T-helper 17 cell (primary cell): ENCODE measurements around the gene EBF3. TPM values are rescaled to one million over a fixed set of nuclear protein-coding genes. Genes with fewer than 3 reads are reported as not detected.
"Not testable (repeated sequence)": the region's sequence is repeated elsewhere in the genome, so short reads cannot be mapped to it uniquely, and the experiment has no call there.

Source experiments
- ATAC-seq: fragments of 150-1000 bp; cut with Tn5 transposase; 2 replicates; pipeline ENCODE4 v1.10.0; 2021; ENCODE audit warnings: mild to moderate bottlenecking, moderate library complexity
- DNase-seq, 3 donors: peaks; one replicate each; pipeline versions ENCODE4 v3.0.0 to v3.0.0-alpha.2; 2020 to 2021
- H3K9me3 ChIP-seq: one replicate; pipeline ENCODE4 v1.7.0; 2013; ENCODE audit warnings: low read length, mild to moderate bottlenecking; ENCODE audit not compliant: control insufficient read depth, poor library complexity, severe bottlenecking
- H3K27ac Mint-ChIP-seq: one replicate; pipeline ENCODE4 v1.8.0; 2022; ENCODE audit warnings: mild to moderate bottlenecking, moderate library complexity, mixed read lengths
- H3K27me3 Mint-ChIP-seq: one replicate; pipeline ENCODE4 v1.8.0; 2022; ENCODE audit warnings: mixed read lengths
- H3K36me3 Mint-ChIP-seq: one replicate; pipeline ENCODE4 v1.8.0; 2022; ENCODE audit warnings: low read depth, mixed read lengths
- H3K4me1 Mint-ChIP-seq: one replicate; pipeline ENCODE4 v1.8.0; 2022; ENCODE audit warnings: mild to moderate bottlenecking, mixed read lengths
- H3K4me3 Mint-ChIP-seq: one replicate; pipeline ENCODE4 v1.8.0; 2022; ENCODE audit warnings: mild to moderate bottlenecking, moderate library complexity, mixed read lengths
- total RNA-seq, 4 donors: library from RNA in 2 of 4; stranded (reverse) in 2 of 4; gene quantifications; one replicate each; pipeline ENCODE4 v1.2.3 and lab custom pipeline; 2022 to 2026

Gene EBF3
- total RNA-seq, 2 donors from 2014 or later: not detected

DNA sequence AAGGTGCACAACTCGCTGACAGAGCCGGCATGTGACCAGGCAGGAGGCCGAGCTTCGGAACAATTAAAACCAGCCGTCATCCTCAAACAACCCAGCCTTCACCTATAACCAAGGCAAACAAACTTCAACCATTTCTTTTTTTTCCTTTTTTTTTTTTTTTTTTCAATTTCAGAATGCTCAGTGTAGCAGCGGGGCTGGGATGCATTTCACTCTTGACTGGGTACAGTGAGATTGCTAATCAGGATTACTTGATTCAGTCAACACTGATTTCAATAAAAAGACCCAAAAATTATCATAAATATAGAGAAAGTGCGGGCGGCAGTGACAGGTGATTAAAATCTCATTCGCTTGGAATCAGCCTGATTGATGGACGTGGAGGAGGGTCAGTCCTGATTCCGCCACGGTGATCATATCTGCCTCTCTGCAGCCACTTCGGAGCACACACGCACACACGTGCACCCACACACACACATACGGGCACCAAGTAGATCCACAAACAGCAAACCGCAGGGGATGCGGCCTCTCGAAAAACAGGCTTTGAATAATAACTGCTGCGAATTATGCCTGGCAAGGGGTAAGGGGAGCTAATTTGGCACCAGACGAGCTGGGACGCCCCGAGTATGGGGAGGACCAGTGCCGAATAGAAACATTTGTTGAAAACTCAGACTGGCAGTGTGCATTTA lies 31.2 kb downstream of the EBF3 start:
- peaks cover 23% of the 10 kb centered on the region for H3K27me3 Mint-ChIP-seq
- H3K4me1 Mint-ChIP-seq: no peaks in the 10 kb centered on the region
- no peak for DNase-seq
- no peak overlapping the region for H3K27ac Mint-ChIP-seq
- no peak overlapping the region for H3K4me3 Mint-ChIP-seq
- no peak for ATAC-seq
- H3K9me3 ChIP-seq: no peaks in the 10 kb centered on the region
- no peaks in the 10 kb centered on the region for H3K36me3 Mint-ChIP-seq

DNA sequence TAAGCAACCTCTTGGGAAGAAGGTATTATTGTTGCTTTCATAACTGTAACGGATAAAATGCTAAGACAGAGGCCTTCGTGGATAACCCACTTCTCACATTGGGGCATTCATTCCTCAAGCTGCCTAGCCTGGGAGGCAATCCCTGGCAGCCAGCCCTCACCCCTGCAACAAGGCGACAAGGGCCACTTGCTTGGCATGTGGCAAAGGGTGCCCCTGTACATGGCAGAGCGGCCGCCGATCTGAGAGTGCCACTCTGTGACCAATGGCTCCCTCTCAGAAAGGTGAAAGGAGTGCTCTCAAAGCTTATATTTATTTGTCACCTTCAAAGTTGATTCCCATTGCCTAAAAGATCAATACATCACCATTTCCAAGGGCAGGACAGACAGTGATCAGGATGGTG lies 31.9 kb downstream of the EBF3 start:
- Mint-ChIP-seq H3K4me3 (no peak overlapping the region), H3K27me3 (peaks cover 23% of the 10 kb centered on the region), H3K27ac (no peak overlapping the region), H3K36me3 (no peaks in the 10 kb centered on the region), H3K4me1 (no peaks in the 10 kb centered on the region)
- no peak for DNase-seq
- no peak for ATAC-seq
- no peaks in the 10 kb centered on the region for H3K9me3 ChIP-seq

DNA sequence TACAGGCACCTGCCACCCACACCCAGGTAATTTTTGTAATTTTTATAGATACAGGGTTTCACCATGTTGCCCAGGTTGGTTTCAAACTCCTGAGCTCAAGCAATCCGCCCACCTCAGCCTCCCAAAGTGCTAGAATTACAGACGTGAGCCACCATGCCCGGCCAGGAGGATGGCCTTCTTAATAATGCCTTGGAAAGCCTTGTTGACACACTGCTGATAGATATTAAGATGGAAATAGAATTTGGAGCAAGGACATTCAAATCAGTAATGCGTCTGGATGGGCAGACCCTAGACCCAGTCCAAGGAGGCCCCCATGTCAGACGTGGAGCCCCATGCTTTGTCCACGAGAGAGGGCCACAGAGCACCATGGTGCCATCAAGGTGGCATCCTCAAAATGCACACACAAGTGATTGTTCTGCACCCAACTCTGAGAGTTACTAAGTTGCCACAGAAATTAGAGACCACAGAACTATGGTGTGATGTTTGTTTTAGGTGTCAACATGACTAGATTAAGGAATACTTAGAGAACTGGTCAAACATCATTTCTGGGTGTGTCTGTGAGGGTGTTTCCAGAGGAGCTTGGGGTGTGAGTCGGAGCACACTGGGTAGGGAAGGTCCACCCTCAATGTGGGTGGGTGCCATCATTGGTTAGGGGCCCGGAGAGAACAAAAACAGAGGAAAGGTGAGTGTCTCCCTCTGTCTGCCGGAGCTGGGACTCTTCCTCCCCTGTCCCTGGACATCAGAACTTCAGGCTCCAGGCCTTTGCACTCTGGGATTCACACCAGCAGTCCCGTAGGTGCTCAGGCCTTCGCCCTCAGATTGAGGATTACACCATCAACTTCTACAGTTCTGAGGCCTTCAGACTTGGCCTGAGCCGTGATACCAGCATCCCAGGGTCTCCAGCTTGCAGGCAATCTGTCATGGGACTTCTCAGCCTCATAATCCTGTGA lies 34.5 kb downstream of the EBF3 start:
- Mint-ChIP-seq H3K4me3 (no peak overlapping the region), H3K4me1 (no peaks in the 10 kb centered on the region), H3K27ac (no peak overlapping the region), H3K27me3 (peaks cover 29% of the 10 kb centered on the region), H3K36me3 (no peaks in the 10 kb centered on the region)
- no peaks in the 10 kb centered on the region for H3K9me3 ChIP-seq
- ATAC-seq: no peak
- DNase-seq: no peak

DNA sequence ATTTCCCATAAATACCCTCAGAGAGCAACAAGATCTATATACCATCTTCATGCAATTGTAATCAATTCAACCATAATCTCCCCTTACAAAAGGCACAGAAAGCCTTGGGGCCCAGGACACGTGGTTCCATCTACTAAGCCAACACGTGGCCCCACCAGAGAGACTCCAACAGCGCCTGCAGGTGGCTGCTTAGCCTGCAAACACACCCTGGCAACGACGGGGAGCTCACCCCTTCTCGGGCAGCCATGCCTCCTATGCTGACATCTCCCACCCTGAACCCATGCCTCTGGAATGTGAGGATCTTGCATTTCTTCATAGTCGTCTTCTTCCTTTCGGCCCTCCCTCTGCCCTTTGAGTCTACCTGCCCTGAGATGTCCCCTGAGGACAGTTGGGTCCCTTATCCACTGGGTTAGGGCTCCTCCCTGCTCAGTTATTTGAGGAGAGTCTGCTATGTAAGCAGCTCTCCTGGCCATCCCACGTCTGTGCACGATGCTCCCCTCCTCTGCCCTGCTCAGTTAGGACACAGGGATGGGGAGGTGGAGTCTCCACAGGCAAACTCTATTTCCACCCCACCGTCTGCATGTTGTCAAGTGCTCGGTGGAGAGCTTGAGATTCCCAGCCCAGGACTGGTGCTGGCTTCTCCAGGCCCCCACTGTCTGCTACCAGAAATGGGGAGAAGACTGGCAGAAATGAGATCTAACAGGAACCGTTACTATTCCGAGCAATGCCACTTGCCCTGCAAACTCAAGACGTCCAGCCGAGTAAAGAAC lies 36.5 kb downstream of the EBF3 start:
- Mint-ChIP-seq H3K4me1 (no peaks in the 10 kb centered on the region), H3K4me3 (no peak overlapping the region), H3K36me3 (no peaks in the 10 kb centered on the region), H3K27ac (no peak overlapping the region), H3K27me3 (peaks cover 27% of the 10 kb centered on the region)
- DNase-seq (no peak), ATAC-seq (no peak)
- no peaks in the 10 kb centered on the region for H3K9me3 ChIP-seq

DNA sequence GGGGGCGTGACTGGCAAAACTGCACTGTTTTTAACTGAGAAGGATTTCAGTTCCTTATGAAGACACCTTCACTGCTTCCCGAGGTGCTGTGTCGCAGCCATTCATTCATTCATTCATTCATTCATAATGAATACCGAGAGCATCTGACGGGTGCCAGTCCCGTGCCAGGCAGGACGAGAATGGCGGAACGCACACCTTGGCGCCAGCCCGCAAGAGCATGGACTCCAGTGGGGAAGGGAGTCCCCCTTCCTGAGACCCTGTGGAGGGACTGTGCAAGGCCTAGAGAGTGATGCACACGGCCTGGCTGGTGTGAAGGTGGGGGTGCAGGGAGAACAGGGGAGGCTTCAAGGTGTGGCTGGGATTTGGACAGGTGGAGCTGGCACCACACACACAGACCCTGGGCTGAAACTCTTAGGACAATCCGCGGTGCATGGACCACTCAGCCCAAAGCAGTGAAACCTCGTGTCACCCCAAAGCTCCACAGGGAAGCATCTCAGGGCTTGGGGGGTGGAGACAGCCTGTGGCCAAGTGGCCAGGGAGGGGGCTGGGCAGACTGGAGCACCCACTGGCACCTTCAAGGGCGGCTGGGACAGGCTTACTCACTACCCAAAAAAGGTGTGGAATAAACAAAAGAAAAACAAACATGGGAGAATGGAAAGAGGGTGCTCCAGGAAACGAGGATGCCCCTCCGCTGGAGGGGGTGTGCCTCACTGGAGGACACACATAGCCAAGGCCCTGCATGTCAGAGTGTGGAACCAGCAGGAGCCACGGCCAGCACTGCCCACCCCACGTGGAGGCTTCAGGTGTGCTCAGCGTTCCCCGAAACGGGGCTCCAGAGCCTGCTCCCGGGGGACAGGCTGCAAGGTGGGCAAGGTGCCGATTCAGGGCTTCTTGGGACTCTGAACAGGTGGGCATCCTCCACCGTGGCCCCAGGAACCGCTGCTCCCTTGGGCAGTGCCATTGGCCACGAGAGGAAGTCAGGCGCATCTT lies 37.7 kb downstream of the EBF3 start:
- Mint-ChIP-seq H3K27ac (no peak overlapping the region), H3K27me3 (peaks cover 22% of the 10 kb centered on the region), H3K4me1 (no peaks in the 10 kb centered on the region), H3K4me3 (no peak overlapping the region), H3K36me3 (no peaks in the 10 kb centered on the region)
- no peak for ATAC-seq
- DNase-seq: no peak
- no peaks in the 10 kb centered on the region for H3K9me3 ChIP-seq

DNA sequence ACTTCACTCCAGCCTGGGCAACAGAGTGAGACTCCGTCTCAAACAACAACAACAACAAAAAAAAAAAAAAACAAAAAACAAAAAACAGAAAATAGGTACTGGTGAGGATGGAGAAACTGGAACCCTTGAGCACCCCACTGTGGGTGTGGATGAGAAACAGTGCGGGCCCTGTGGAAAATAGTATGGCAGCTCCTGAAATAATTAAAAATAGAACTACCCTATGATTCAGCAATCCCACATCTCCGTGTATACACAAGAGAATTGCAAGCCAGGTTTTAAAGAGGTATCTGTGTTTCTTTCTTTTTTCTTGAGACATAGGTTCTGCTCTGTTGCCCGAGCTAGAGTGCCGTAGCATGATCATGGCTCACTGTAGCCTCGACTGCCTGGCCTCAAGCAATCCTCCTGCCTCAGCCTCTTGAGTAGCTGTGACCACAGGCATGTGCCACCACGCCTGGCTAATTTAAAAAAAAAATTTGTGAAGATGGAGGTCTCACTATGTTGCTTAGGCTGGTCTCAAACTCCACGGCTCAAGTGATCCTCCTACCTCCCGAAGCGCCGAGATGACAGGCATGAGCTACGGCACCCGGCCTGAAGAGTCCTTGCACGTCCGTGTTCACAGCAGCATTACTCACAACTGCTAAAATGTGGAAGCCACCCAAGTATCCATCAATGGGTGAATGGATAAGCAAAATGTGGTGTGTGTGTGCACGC lies 39.5 kb downstream of the EBF3 start:
- DNase-seq (no peak), ATAC-seq (no peak)
- no peak overlapping the region for H3K4me3 Mint-ChIP-seq
- H3K9me3 ChIP-seq: no peaks in the 10 kb centered on the region
- peaks cover 26% of the 10 kb centered on the region for H3K27me3 Mint-ChIP-seq
- no peaks in the 10 kb centered on the region for H3K36me3 Mint-ChIP-seq
- no peaks in the 10 kb centered on the region for H3K4me1 Mint-ChIP-seq
- H3K27ac Mint-ChIP-seq: peak overlapping the region; percentile 14

DNA sequence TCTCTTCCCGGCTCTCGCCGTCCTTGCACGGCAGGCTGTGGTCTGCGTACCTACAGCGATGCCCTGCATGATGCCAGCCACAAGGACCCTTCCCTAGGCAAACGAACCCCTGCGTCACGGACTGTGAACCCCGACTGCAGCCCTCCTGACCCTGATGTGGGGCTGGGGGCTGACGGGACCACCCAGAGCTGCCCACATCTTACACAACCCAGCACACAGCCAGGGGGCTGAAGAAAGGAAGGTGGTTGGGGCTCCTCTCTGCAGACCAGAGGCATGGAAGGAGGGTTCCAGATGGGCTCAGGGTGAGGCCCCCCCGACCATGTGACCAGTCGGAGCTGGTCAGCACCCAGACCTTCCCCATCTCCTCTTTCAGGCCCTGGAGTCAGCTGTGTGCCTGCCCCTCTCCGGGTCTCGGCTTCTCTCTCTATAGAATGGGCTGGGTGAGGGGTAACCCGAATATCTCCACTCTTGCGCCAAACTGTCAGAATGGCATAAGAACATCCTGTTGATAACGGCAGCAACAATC lies 41.4 kb downstream of the EBF3 start:
- no peak overlapping the region for H3K27ac Mint-ChIP-seq
- H3K27me3 Mint-ChIP-seq: peaks cover 27% of the 10 kb centered on the region
- no peaks in the 10 kb centered on the region for H3K36me3 Mint-ChIP-seq
- no peaks in the 10 kb centered on the region for H3K9me3 ChIP-seq
- H3K4me3 Mint-ChIP-seq: no peak overlapping the region
- no peak for DNase-seq
- no peak for ATAC-seq
- no peaks in the 10 kb centered on the region for H3K4me1 Mint-ChIP-seq

DNA sequence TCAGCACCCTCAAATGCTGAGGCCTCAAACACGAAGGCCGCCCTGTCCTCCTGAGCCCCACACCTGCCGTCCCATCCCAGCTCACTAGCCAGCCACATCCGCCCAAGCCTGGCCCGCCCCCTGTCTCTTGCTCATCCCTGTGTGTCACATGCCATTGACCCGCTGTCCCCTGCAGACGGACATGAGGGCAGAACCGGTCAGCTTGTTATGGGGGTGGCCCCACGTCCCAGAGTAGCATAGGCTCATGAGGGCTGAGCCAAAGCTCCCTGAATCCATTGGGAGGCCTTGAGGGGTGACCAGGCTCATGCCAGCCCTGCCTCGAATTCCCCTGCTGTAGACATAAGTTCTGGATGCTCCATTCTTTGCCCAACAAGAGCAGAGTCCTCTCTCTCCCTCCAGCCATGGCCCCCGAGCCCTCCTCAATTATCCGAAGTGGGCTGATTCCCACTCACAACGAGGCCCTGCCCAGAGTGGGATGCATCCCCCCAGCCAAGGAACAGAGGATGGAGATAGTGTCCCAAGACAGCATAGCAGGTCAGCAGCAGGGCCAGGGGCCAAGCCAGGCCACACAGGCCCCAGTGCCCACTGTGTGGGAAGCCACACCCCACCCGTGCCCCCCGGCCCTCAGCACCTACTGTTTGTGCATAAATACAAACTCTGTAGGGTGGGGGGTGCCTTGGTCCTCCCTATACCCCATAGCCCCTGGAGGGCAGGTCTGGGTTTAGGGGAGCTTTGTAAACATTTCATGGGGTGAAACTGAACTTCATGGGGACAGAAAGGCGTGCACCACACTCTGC lies 42.1 kb downstream of the EBF3 start:
- no peak overlapping the region for H3K4me3 Mint-ChIP-seq
- no peaks in the 10 kb centered on the region for H3K36me3 Mint-ChIP-seq
- no peaks in the 10 kb centered on the region for H3K9me3 ChIP-seq
- no peak overlapping the region for H3K27ac Mint-ChIP-seq
- H3K4me1 Mint-ChIP-seq: no peaks in the 10 kb centered on the region
- peaks cover 22% of the 10 kb centered on the region for H3K27me3 Mint-ChIP-seq
- DNase-seq: no peak
- ATAC-seq: no peak

DNA sequence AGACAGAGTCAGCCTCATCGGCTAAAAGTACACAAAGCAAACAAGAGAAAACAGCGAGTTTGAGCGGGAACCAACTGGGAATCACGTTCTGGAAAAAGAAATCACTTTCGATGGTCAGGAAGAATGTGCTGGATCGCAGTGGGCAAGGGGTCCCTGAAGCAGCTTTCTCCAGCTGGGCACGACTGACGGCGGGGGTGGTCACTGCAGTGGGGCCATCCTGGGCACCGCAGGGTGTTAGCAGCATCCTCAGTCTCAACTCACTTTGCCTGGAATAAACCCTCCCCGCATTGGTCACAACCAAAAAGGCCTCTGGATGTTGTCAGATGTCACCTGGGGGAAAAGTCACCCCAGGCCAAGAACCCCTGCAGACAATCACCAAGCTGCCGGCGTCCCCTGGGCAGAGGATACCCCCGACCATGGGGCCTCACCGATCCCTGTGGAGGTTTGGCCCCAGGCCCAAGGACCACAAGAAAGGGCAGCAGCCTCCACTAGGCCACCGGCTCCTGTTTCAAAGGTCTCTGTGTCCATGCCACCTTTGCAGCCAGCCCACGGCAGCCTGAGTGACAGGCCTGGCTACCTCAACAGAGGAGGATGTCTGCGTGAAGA lies 42.9 kb downstream of the EBF3 start:
- DNase-seq: no peak
- no peak overlapping the region for H3K27ac Mint-ChIP-seq
- H3K27me3 Mint-ChIP-seq: peaks cover 19% of the 10 kb centered on the region
- H3K4me3 Mint-ChIP-seq: no peak overlapping the region
- H3K36me3 Mint-ChIP-seq: no peaks in the 10 kb centered on the region
- no peaks in the 10 kb centered on the region for H3K9me3 ChIP-seq
- H3K4me1 Mint-ChIP-seq: no peaks in the 10 kb centered on the region
- no peak for ATAC-seq

DNA sequence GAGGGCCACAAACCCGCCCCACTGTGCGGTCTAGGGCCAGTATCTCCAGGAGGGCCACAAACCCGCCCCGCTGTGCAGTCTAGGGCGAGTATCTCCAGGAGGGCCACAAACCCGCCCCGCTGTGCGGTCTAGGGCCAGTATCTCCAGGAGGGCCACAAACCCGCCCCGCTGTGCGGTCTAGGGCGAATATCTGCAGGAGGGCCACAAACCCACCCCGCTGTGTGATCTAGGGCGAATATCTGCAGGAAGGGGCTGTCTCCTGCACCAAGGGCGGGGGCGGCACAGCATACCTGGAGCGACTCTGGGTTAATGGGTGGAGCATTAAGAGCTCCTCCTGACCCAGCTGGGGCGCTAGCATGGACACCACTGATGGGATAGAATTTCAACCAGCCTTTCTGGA lies 43.9 kb downstream of the EBF3 start:
- not testable (repeated sequence) for DNase-seq, H3K9me3 ChIP-seq, H3K27ac Mint-ChIP-seq, ATAC-seq, H3K4me1 Mint-ChIP-seq, H3K4me3 Mint-ChIP-seq, H3K36me3 Mint-ChIP-seq
- peaks cover 18% of the 10 kb centered on the region for H3K27me3 Mint-ChIP-seq

DNA sequence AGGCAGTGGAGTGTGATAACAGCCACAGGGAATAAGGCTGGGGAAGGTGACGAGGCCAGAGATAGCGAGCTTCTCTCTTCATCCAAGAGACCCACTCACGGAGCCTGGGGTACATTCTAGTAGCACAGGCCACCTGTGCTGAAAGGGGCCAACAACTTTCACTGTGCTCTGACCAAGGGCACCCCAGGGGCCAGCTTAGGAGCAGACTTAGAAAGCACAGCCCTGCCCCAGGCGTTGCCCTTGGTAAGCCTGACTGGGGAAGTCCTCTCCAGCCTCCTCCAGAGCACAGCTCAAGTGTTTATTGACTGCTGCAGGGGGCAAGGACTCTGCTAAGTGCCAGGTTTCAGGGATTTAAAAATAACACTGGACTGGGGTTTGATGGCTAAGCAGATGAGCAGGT lies 44.7 kb downstream of the EBF3 start:
- peaks cover 21% of the 10 kb centered on the region for H3K27me3 Mint-ChIP-seq
- H3K9me3 ChIP-seq: no peaks in the 10 kb centered on the region
- H3K4me1 Mint-ChIP-seq: peaks cover 2% of the 10 kb centered on the region
- no peak for DNase-seq
- H3K36me3 Mint-ChIP-seq: no peaks in the 10 kb centered on the region
- no peak for ATAC-seq
- no peak overlapping the region for H3K27ac Mint-ChIP-seq
- H3K4me3 Mint-ChIP-seq: no peak overlapping the region
